Activated CD4-positive, alpha-beta T cell treated with anti-CD3 and anti-CD28 coated beads for 1 hour (primary cell): ENCODE data around the gene CUX1.

Experiments
- DNase-seq: peaks from one replicate; pipeline ENCODE4 v3.0.0-alpha.2; 2020

CUX1 gene

GRCh38 chr7:102234131-102234530 lies 416.7 kb downstream of the CUX1 start:
- DNase-seq: no peak

- no peak for DNase-seq
Measured at GRCh38 chr7:102234801-102235550, 417.6 kb downstream of the CUX1 start.

GRCh38 chr7:102236102-102236501 lies 418.7 kb downstream of the CUX1 start:
- DNase-seq: no peak

- DNase-seq: peak; percentile 14
Measured at GRCh38 chr7:102236592-102237287, 419.3 kb downstream of the CUX1 start.

- DNase-seq: no peak
Measured at GRCh38 chr7:102239206-102239820, 421.9 kb downstream of the CUX1 start.

- no peak for DNase-seq
Measured at GRCh38 chr7:102241431-102241830, 424.0 kb downstream of the CUX1 start.

GRCh38 chr7:102244601-102245000 lies 427.2 kb downstream of the CUX1 start:
- DNase-seq: no peak

GRCh38 chr7:102248081-102248455 lies 430.6 kb downstream of the CUX1 start:
- no peak for DNase-seq

GRCh38 chr7:102248456-102249395 lies 431.3 kb downstream of the CUX1 start:
- no peak for DNase-seq

- DNase-seq: no peak
Measured at GRCh38 chr7:102251531-102252365, 434.3 kb downstream of the CUX1 start.

- no peak for DNase-seq
Measured at GRCh38 chr7:102252366-102252982, 435.0 kb downstream of the CUX1 start.

- DNase-seq: no peak
Measured at GRCh38 chr7:102253066-102253972, 435.9 kb downstream of the CUX1 start.

GRCh38 chr7:102253973-102254370 lies 436.5 kb downstream of the CUX1 start:
- no peak for DNase-seq

GRCh38 chr7:102254521-102254920 lies 437.1 kb downstream of the CUX1 start:
- no peak for DNase-seq

GRCh38 chr7:102255501-102255900 lies 438.1 kb downstream of the CUX1 start:
- DNase-seq: no peak

- no peak for DNase-seq
Measured at GRCh38 chr7:102255916-102256315, 438.5 kb downstream of the CUX1 start.

- no peak for DNase-seq
Measured at GRCh38 chr7:102258073-102258748, 440.8 kb downstream of the CUX1 start.

GRCh38 chr7:102258749-102259107 lies 441.3 kb downstream of the CUX1 start:
- DNase-seq: no peak

GRCh38 chr7:102260856-102261255 lies 443.4 kb downstream of the CUX1 start:
- DNase-seq: no peak

- DNase-seq: no peak
Measured at GRCh38 chr7:102261451-102261850, 444.0 kb downstream of the CUX1 start.
